ENCODE measurements around the gene PDIA5. TPM values are rescaled to one million over a fixed set of nuclear protein-coding genes. Genes with fewer than 3 reads are reported as not detected.

The PDIA5 gene
- total RNA-seq, 1 donor from 2014 or later: 67.3 TPM

GRCh38 chr3:123042413-123042812, 24.4 kb upstream of the PDIA5 start:
- DNase-seq (ENCODE audit: low read depth in 2 of 2): no peak

DNA sequence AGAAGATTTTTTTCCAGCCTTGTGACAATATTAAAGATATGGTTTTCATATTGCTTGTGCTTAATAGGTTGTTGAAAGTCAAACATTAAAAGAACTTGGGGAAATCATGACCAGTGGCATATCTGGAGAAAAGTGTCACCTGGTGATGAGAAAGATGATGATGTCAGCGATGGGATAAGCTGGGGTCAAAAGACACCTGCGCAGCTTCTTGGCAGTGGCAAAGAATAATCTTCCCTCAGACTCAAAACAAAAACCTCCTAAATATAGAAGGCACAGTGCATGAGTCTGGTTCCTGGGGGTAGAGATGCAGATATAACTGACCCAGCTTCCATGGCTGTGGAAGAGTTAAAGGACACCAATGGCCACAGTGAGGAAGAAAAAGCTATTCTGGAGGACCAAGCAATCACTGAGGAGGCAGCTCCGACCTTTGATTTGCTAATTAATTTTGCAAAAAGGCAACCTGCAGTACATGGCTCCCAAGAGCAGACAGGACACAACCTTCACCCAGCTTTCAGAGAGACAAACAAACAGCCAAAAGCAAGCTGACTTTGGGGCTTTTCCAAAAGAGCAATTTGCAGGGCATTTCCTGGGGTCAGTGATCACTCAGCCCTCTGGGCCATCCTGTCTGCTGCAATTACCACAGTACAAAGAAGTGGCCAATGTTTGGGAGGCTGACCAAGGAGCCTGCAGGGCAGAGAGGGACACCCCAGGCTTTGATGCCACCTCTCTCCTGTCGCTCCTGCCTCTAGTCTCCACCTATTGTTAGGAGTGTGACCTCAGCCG, 21.7 kb upstream of the PDIA5 start:
- DNase-seq (ENCODE audit: low read depth in 2 of 2): peak; percentile 46 to 59

- no peak for DNase-seq (ENCODE audit: low read depth in 2 of 2)
Observed at GRCh38 chr3:123046262-123047061, 20.4 kb upstream of the PDIA5 start.

- DNase-seq (ENCODE audit: low read depth in 2 of 2): no peak
Observed at GRCh38 chr3:123047062-123047319, 19.8 kb upstream of the PDIA5 start.

GRCh38 chr3:123048480-123049237, 18.2 kb upstream of the PDIA5 start:
- peak in 1 of 2 donors; percentile 55 for DNase-seq (ENCODE audit: low read depth in 2 of 2)

- no peak for DNase-seq (ENCODE audit: low read depth in 2 of 2)
Observed at GRCh38 chr3:123050666-123051065, 16.2 kb upstream of the PDIA5 start.

- no peak for DNase-seq (ENCODE audit: low read depth in 2 of 2)
Observed at GRCh38 chr3:123053107-123053506, 13.7 kb upstream of the PDIA5 start.

GRCh38 chr3:123054109-123054778, 12.6 kb upstream of the PDIA5 start:
- no peak for DNase-seq (ENCODE audit: low read depth in 2 of 2)

GRCh38 chr3:123054931-123055330, 11.9 kb upstream of the PDIA5 start:
- no peak for DNase-seq (ENCODE audit: low read depth in 2 of 2)

DNA sequence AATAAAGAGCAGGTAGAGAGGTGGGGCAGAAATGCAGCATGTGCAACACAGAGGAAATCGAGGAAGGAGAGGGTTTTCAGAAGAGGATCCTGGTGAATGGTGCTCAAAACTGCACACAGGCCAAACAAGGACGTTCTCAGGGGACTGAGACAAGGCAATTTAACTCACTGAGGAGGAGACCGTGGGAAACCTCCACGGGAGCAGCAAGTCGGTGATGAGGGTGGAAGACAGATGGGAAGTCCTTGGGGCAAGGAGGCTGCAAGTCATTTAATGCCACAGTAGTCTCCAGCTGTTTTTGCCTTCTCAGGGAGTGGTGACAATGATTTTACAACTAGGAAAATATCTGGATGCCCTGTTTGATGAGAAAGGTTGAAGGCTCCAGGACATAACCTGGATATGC, 11.5 kb upstream of the PDIA5 start:
- DNase-seq (ENCODE audit: low read depth in 2 of 2): no peak

DNA sequence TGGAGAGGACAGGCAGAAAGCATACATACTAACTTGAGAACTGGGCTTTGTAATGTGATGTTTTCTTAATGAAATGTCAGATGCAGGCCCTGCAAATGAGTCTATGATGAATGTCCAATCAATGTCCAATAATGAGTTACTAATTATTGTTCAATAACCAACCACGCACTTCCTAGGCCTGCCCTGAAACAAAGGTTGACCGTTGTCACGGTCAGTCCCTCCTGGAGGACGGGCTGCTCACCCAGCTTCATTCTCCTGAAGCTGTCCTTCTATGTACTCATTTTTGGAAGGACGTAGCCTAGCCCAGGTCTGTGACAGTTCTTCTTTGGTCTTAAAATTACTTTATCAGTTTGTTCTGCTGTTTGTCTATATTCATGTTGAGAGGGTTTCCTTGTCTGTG, 8.3 kb upstream of the PDIA5 start:
- no peak for DNase-seq (ENCODE audit: low read depth in 2 of 2)

GRCh38 chr3:123060054-123060453, 6.8 kb upstream of the PDIA5 start:
- DNase-seq (ENCODE audit: low read depth in 2 of 2): no peak

- DNase-seq (ENCODE audit: low read depth in 2 of 2): no peak
Observed at GRCh38 chr3:123061856-123062255, 5.0 kb upstream of the PDIA5 start.

DNA sequence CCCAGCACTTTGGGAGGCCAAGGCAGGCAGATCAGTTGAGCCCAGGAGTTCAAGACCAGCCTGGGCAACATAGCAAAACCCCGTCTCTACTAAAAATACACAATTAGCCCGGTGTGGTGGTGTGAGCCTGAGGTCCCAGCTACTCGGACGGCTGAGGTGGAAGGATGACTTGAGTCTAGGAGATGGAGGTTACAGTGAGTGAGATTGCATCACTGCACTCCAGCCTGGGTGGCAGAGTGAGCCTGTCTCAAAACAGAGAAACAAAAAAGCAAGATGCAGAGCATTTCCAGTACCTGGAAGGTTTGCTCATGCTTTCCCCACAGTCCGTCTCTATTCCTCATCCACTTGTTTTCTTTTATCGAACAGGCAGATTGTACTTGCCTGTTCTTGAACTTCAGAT, 3.8 kb upstream of the PDIA5 start:
- DNase-seq (ENCODE audit: low read depth in 2 of 2): no peak

DNA sequence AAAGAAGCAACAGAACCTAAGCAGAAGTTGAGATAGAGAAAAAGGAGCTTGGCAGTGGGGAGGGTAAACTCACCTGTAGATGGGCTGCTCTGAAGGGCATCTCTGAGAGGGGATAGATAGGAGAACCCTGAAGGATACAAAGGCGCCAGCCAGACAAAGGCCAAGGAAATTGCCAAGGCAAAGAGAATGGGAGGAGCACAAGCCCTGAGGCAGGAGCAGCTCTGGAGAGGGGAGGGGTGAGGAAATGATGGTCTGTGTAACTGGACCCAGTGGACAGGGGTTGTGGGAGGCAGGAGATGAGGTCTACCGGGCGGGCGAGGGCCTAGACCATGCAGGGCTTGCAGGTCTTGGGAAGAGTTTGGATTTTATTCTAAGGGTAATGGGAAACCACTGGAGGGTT, 2.3 kb upstream of the PDIA5 start:
- no peak for DNase-seq (ENCODE audit: low read depth in 2 of 2)

GRCh38 chr3:123064914-123065313, 1.9 kb upstream of the PDIA5 start:
- no peak for DNase-seq (ENCODE audit: low read depth in 2 of 2)

DNA sequence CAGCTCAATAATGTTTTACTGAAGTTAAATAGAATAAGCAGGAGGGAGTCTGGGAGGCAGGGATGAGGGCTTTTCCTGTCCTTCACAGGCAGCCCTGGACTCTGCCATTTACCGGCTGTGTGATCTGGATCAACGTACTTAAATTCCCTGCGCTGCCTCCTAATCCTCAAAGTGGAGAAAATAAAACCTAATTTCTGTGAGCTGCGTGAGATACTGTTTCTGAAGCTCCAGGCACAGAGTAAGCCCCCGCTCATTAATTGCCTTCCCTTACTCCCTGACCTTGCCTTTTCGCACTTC, 278 bp upstream of the PDIA5 start:
- no peak for DNase-seq (ENCODE audit: low read depth in 2 of 2)

DNA sequence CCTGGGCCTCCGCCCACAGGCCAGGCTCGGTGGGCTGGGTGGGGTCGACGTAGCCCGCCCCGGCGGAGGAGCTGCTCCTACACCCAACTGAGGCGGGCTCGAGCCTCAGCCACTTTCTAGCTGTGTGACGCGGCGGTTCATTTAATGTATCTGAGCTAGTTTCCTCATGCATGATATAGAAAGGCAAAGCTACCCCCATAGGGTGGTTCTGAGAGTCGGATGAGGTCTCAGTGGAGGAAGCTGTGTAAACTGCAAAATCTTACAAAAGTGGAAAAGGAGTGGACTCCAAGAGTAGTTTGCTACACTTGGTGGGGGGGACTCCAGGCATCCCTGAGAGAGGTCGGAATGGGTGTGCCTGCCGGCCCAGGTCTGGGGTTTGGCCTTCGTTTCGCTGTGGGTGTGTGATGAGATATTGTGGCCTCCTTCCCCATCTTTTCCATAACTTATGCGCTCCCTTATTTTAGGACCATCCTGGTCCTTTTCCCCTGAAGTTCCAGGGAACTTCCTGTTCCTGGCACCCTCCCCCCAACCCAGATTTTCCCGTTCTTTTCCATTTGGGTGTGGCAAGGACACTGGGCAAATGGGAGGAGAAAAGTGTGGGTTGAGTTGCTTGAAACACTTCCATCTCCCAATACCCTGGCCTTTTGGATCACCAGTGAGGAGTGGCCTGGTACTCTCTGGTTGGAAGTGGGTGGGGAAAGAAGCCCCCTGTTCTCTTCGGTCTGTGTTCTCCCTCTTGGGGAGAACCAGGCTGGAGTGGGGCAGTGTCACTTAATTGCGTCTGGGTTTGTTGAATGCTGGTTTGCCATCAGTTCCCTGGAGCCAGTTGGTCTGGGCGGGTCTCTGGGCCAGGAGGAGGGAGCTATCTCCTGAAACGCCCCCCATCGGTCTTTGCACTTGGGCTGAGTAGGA, 1.1 kb downstream of the PDIA5 start:
- DNase-seq (ENCODE audit: low read depth in 2 of 2): peak in 1 of 2 donors; percentile 69

GRCh38 chr3:123068601-123069381, 2.0 kb downstream of the PDIA5 start:
- DNase-seq (ENCODE audit: low read depth in 2 of 2): peak in 1 of 2 donors; percentile 54

- no peak for DNase-seq (ENCODE audit: low read depth in 2 of 2)
Observed at GRCh38 chr3:123070510-123070909, 3.7 kb downstream of the PDIA5 start.

All from dermis microvascular lymphatic vessel endothelial cell (primary cell).